Measurements from ENCODE around the gene PRPH. TPM values are rescaled to one million over a fixed set of nuclear protein-coding genes. Genes with fewer than 3 reads are reported as not detected.
A peak's percentile ranks its signal among the peaks of the same experiment; 100 is the strongest.
"Not testable (repeated sequence)": the region's sequence is repeated elsewhere in the genome, so short reads cannot be mapped to it uniquely, and the experiment has no call there.

PRPH gene
- total RNA-seq (100 to 1,000 TPM in 1 of 2 donors, 10 to 100 TPM in 1; 22.8 to 141 TPM), polyA plus RNA-seq (ENCODE audit: insufficient read length in 2 of 2) (100 to 1,000 TPM; 289 to 341 TPM)
- long read RNA-seq, donor 1, transcript PRPH-201 (9 exons, 3,245 nt): major isoform, 23 of 37 reads
- long read RNA-seq, donor 1, partial matches to known transcripts: 9 of 37 reads
- long read RNA-seq, donor 1, other reads (novel, unspliced or antisense): 0 of 37 reads
- long read RNA-seq, donor 2, transcript PRPH-201 (9 exons, 3,245 nt): major isoform, 11 of 28 reads
- long read RNA-seq, donor 2, partial matches to known transcripts: 14 of 28 reads
- long read RNA-seq, donor 2, other reads (novel, unspliced or antisense): 0 of 28 reads
- long read RNA-seq, donor 3, transcript PRPH-201 (9 exons, 3,245 nt): major isoform, 13 of 22 reads
- long read RNA-seq, donor 3, partial matches to known transcripts: 6 of 22 reads
- long read RNA-seq, donor 3, other reads (novel, unspliced or antisense): 0 of 22 reads
- long read RNA-seq, donor 4: 0 reads

- Histone ChIP-seq H3K4me3 (ENCODE audit: low read depth, low read length) (no peak within 1 kb of the TSS), H3K36me3 (ENCODE audit: control insufficient read depth, insufficient read depth, low read length) (no peaks in the 10 kb centered on the region), H3K4me1 (ENCODE audit: control insufficient read depth, insufficient read depth, low read length) (peaks cover 46% of the 10 kb centered on the region), H3K27me3 (ENCODE audit: control insufficient read depth, insufficient read depth, low read length) (peaks cover 67% of the 10 kb centered on the region), H3K9me3 (ENCODE audit: control insufficient read depth, insufficient read depth, low read length) (no peaks in the 10 kb centered on the region), H3K27ac (ENCODE audit: low read depth, low read length) (no peak within 1 kb of the TSS)
- peak in 2 of 6 donors; percentile 38 to 39 for DNase-seq (ENCODE audit: low read depth in 4 of 6, low spot score in 6 of 6)
- WGBS (ENCODE audit: insufficient coverage): 3% methylated on average over 72 of the region's 82 CpGs
Measured at GRCh38 chr12:49295082-49295936, at the start of gene PRPH. PRPH (plus strand) TSS chr12:49295147; CDS start chr12:49295201, 54 bp downstream.

DNA sequence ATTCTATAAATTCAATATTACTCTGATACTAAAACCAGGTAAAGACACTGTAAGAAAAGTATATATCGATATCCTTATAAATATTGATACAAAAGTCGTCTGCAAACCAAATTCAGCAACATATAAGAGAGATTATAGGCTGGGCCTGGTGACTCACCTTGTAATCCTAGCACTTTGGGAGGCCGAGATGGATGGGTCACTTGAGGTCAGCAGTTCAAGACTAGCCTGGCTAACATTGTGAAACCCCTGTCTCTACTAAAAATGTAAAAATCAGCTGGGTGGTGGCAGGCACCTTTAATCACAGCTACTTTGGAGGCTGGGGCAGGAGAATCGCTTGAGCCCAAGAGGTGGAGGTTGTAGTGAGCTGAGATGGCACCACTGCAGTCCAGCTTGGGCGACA lies 43.6 kb upstream of the PRPH start:
- H3K4me3 ChIP-seq (ENCODE audit: low read depth, low read length): no peak overlapping the region
- H3K36me3 ChIP-seq (ENCODE audit: control insufficient read depth, insufficient read depth, low read length): no peaks in the 10 kb centered on the region
- H3K9me3 ChIP-seq (ENCODE audit: control insufficient read depth, insufficient read depth, low read length): no peaks in the 10 kb centered on the region
- H3K27me3 ChIP-seq (ENCODE audit: control insufficient read depth, insufficient read depth, low read length): no peaks in the 10 kb centered on the region
- 97% methylated on average over 2 of the region's 5 CpGs for WGBS (ENCODE audit: insufficient coverage)
- H3K4me1 ChIP-seq (ENCODE audit: control insufficient read depth, insufficient read depth, low read length): no peaks in the 10 kb centered on the region
- no peak for DNase-seq (ENCODE audit: low read depth in 4 of 6, low spot score in 6 of 6)
- H3K27ac ChIP-seq (ENCODE audit: low read depth, low read length): no peak overlapping the region

- H3K4me1 ChIP-seq (ENCODE audit: control insufficient read depth, insufficient read depth, low read length): no peaks in the 10 kb centered on the region
Measured at GRCh38 chr12:49253033-49253623, 41.8 kb upstream of the PRPH start.

GRCh38 chr12:49255456-49255855 lies 39.5 kb upstream of the PRPH start:
- WGBS (ENCODE audit: insufficient coverage): 93% methylated on average over 10 of the region's 10 CpGs
- DNase-seq (ENCODE audit: low read depth in 4 of 6, low spot score in 6 of 6); H3K27ac ChIP-seq (ENCODE audit: low read depth, low read length); H3K9me3 ChIP-seq (ENCODE audit: control insufficient read depth, insufficient read depth, low read length); H3K27me3 ChIP-seq (ENCODE audit: control insufficient read depth, insufficient read depth, low read length); H3K4me3 ChIP-seq (ENCODE audit: low read depth, low read length); H3K4me1 ChIP-seq (ENCODE audit: control insufficient read depth, insufficient read depth, low read length); H3K36me3 ChIP-seq (ENCODE audit: control insufficient read depth, insufficient read depth, low read length): not testable (repeated sequence)

More at GRCh38 chr12:49253033-49253623, 41.8 kb upstream of the PRPH start:
- DNase-seq (ENCODE audit: low read depth in 4 of 6, low spot score in 6 of 6): no peak
- H3K4me3 ChIP-seq (ENCODE audit: low read depth, low read length): no peak overlapping the region
- H3K27ac ChIP-seq (ENCODE audit: low read depth, low read length): no peak overlapping the region
- no peaks in the 10 kb centered on the region for H3K36me3 ChIP-seq (ENCODE audit: control insufficient read depth, insufficient read depth, low read length)
- no peaks in the 10 kb centered on the region for H3K9me3 ChIP-seq (ENCODE audit: control insufficient read depth, insufficient read depth, low read length)
- 95% methylated on average over 10 of the region's 11 CpGs for WGBS (ENCODE audit: insufficient coverage)
- no peaks in the 10 kb centered on the region for H3K27me3 ChIP-seq (ENCODE audit: control insufficient read depth, insufficient read depth, low read length)

DNA sequence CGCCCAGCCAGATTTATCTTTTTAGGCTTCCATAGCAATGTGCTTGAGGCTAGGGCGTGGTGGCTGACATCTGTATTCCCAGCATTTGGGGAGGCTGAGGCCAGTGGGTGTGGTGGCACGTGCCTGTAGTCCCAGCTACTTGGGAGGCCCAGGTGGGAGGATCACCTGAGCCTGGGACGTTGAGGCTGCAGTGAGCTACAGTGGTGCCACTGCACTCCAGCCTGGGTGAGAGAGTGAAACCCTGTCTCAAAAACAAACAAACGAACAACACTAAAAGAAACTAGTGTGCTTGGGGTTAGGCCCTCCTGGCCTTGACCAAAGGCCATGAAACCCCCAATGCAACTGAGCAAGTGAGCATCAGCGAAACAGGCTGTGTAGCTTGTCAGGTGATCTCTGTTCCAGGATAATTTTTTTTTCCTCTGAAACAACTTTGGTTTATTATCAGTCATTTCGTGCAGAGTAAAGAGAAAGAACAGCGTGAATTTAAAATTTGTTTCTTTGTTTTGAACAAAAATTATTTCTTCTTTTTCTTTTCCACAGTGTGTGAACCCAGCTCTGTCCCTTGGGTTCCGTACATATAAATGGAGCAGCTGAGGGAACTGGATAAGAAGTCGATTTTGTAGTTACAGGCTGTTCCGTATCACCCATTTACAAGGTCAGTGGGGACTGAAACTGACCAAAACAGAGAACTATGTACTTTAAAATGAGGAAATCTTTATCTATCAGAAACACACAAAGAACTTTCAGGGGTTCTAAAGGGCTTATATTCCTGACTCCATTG lies 38.9 kb upstream of the PRPH start:
- WGBS (ENCODE audit: insufficient coverage): 91% methylated on average over 4 of the region's 11 CpGs

DNA sequence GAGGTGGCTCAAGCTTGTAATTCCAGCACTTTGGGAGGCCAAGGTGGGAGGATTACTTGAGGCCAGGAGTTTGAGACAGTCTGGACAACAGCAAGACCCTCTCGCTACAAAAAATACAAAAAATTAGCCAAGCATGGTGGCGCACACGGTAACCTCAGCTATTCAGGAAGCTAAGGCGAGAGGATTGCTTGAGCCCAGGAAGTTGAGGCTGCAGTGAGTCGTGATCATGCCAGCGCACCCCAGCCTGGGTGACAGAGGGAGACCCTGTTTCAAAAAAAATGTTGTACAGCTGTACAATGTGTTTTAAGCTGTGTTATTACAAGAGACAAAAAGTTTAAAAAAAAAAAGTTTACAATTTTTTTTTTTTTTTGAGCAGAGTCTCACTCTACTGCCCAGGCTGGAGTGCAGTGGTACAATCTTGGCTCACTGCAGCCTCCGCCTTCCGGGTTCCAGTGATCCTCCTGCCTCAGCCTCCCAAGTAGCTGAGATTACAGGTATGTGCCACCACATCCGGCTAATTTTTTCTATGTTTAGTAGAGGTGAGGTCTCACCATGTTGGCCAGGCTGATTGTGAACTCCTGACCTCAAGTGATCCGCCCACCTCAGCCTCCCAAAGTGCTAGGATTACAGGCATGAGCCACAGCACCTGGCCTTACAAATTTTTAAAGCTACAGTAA lies 37.3 kb upstream of the PRPH start:
- 90% methylated on average over 4 of the region's 10 CpGs for WGBS (ENCODE audit: insufficient coverage)

More for the DNA sequence above, 38.9 kb upstream of the PRPH start:
- no peak overlapping the region for H3K27ac ChIP-seq (ENCODE audit: low read depth, low read length)
- H3K36me3 ChIP-seq (ENCODE audit: control insufficient read depth, insufficient read depth, low read length): no peaks in the 10 kb centered on the region
- H3K4me1 ChIP-seq (ENCODE audit: control insufficient read depth, insufficient read depth, low read length): no peaks in the 10 kb centered on the region
- H3K27me3 ChIP-seq (ENCODE audit: control insufficient read depth, insufficient read depth, low read length): no peaks in the 10 kb centered on the region
- H3K9me3 ChIP-seq (ENCODE audit: control insufficient read depth, insufficient read depth, low read length): no peaks in the 10 kb centered on the region
- no peak overlapping the region for H3K4me3 ChIP-seq (ENCODE audit: low read depth, low read length)
- no peak for DNase-seq (ENCODE audit: low read depth in 4 of 6, low spot score in 6 of 6)

DNA sequence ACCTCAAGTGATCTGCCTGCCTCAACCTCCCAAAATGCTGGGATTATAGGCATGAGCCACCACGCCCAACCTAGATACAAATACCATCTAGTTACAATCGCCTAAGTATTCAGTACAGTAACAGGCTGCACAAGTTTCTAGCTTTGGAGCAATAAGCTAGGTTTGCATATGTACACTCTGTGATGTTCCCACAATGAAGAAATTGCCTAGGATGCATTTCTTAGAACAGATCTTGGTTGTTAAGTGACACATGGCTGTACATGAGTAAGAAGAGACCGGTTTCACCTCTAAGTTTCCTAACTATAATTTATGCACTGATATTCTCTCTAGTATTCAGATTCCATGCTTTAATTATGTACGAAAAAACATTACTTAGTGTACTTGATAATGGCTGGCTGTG lies 35.5 kb upstream of the PRPH start:
- WGBS (ENCODE audit: insufficient coverage): no CpG with 5 or more reads among the region's 4 CpGs
- Histone ChIP-seq H3K4me3 (ENCODE audit: low read depth, low read length) (no peak overlapping the region), H3K9me3 (ENCODE audit: control insufficient read depth, insufficient read depth, low read length) (no peaks in the 10 kb centered on the region), H3K27me3 (ENCODE audit: control insufficient read depth, insufficient read depth, low read length) (peaks cover 5% of the 10 kb centered on the region), H3K27ac (ENCODE audit: low read depth, low read length) (peak overlapping the region; percentile 47), H3K36me3 (ENCODE audit: control insufficient read depth, insufficient read depth, low read length) (no peaks in the 10 kb centered on the region), H3K4me1 (ENCODE audit: control insufficient read depth, insufficient read depth, low read length) (peaks cover under 1% of the 10 kb centered on the region)
- no peak for DNase-seq (ENCODE audit: low read depth in 4 of 6, low spot score in 6 of 6)

More for the DNA sequence above, 37.3 kb upstream of the PRPH start:
- H3K27ac ChIP-seq (ENCODE audit: low read depth, low read length); H3K9me3 ChIP-seq (ENCODE audit: control insufficient read depth, insufficient read depth, low read length); H3K36me3 ChIP-seq (ENCODE audit: control insufficient read depth, insufficient read depth, low read length); H3K27me3 ChIP-seq (ENCODE audit: control insufficient read depth, insufficient read depth, low read length); H3K4me3 ChIP-seq (ENCODE audit: low read depth, low read length); DNase-seq (ENCODE audit: low read depth in 4 of 6, low spot score in 6 of 6); H3K4me1 ChIP-seq (ENCODE audit: control insufficient read depth, insufficient read depth, low read length): not testable (repeated sequence)

- 88% methylated on average over 1 of the region's 3 CpGs for WGBS (ENCODE audit: insufficient coverage)
- Histone ChIP-seq H3K4me1 (ENCODE audit: control insufficient read depth, insufficient read depth, low read length) (peaks cover 6% of the 10 kb centered on the region), H3K36me3 (ENCODE audit: control insufficient read depth, insufficient read depth, low read length) (no peaks in the 10 kb centered on the region), H3K27ac (ENCODE audit: low read depth, low read length) (peak overlapping the region; percentile 47), H3K27me3 (ENCODE audit: control insufficient read depth, insufficient read depth, low read length) (peaks cover 12% of the 10 kb centered on the region), H3K4me3 (ENCODE audit: low read depth, low read length) (no peak overlapping the region), H3K9me3 (ENCODE audit: control insufficient read depth, insufficient read depth, low read length) (no peaks in the 10 kb centered on the region)
- peak in 1 of 6 donors; percentile 76 for DNase-seq (ENCODE audit: low read depth in 4 of 6, low spot score in 6 of 6)
Measured at GRCh38 chr12:49260166-49260565, 34.8 kb upstream of the PRPH start.

All from spinal cord (tissue), 10 donors.